Measurements from ENCODE around the gene LRRK1. TPM values are rescaled to one million over a fixed set of nuclear protein-coding genes. Genes with fewer than 3 reads are reported as not detected.

Gene LRRK1
- total RNA-seq, 4 donors from 2014 or later: 5.7 to 12.0 (median 10.0) TPM

GRCh38 chr15:100925480-100925879 is 6.3 kb downstream of the LRRK1 start:
- Histone ChIP-seq H3K4me3 (no peak overlapping the region), H3K27ac (no peak overlapping the region), H3K36me3 (peaks cover 0 to 50% (median 0%) of the 10 kb centered on the region in 3 donors), H3K9me3 (no peaks in the 10 kb centered on the region), H3K27me3 (no peaks in the 10 kb centered on the region), H3K4me1 (peaks cover 3 to 50% (median 17%) of the 10 kb centered on the region in 3 donors)
- TF ChIP-seq CTCF (IDR thresholded peaks at IDR 0.05) (no peak), POLR2A (IDR thresholded peaks at IDR 0.05) (no peak)
- intact Hi-C loops (cut with DNase I): no loop called here
- WGBS, 2 donors: 89 to 91% methylated on average over 8 of the region's 8 CpGs
- no peak for DNase-seq

GRCh38 chr15:100926258-100926657 is 7.1 kb downstream of the LRRK1 start:
- Histone ChIP-seq H3K36me3 (peaks cover 0 to 50% (median 0%) of the 10 kb centered on the region in 3 donors), H3K9me3 (no peaks in the 10 kb centered on the region), H3K27me3 (no peaks in the 10 kb centered on the region), H3K4me3 (no peak overlapping the region), H3K27ac (no peak overlapping the region), H3K4me1 (peaks cover 3 to 42% (median 16%) of the 10 kb centered on the region in 3 donors)
- WGBS, 2 donors: 91 to 92% methylated on average over 8 to 9 of the region's 11 CpGs
- TF ChIP-seq CTCF (IDR thresholded peaks at IDR 0.05): no peak
- TF ChIP-seq POLR2A (IDR thresholded peaks at IDR 0.05): no peak
- no peak for DNase-seq
- intact Hi-C loops (cut with DNase I): no loop called here

GRCh38 chr15:100926971-100927756 is 8.0 kb downstream of the LRRK1 start:
- no peak overlapping the region for H3K4me3 ChIP-seq
- H3K36me3 ChIP-seq: peaks cover 0 to 55% (median 0%) of the 10 kb centered on the region in 3 donors
- peaks cover 3 to 36% (median 16%) of the 10 kb centered on the region in 3 donors for H3K4me1 ChIP-seq
- DNase-seq: no peak
- H3K9me3 ChIP-seq: no peaks in the 10 kb centered on the region
- no peak overlapping the region for H3K27ac ChIP-seq
- TF ChIP-seq CTCF (IDR thresholded peaks at IDR 0.05): no peak
- no peaks in the 10 kb centered on the region for H3K27me3 ChIP-seq
- intact Hi-C loops (cut with DNase I): no loop called here
- WGBS, 2 donors: 88 to 92% methylated on average over 7 to 10 of the region's 11 CpGs

GRCh38 chr15:100928632-100929280 is 9.6 kb downstream of the LRRK1 start:
- H3K36me3 ChIP-seq: peaks cover 0 to 51% (median 0%) of the 10 kb centered on the region in 3 donors

More at GRCh38 chr15:100928632-100929280, 9.6 kb downstream of the LRRK1 start:
- 62 to 63% methylated on average over 8 to 13 of the region's 13 CpGs for WGBS, 2 donors
- TF ChIP-seq CTCF (IDR thresholded peaks at IDR 0.05) (no peak), POLR2A (IDR thresholded peaks at IDR 0.05) (no peak)
- peaks cover 3 to 25% (median 16%) of the 10 kb centered on the region in 3 donors for H3K4me1 ChIP-seq
- H3K27me3 ChIP-seq: no peaks in the 10 kb centered on the region
- intact Hi-C loops (cut with DNase I): no loop called here
- no peak overlapping the region for H3K4me3 ChIP-seq
- peak overlapping the region in 3 of 4 donors; percentile 18 to 55 (median 55) for H3K27ac ChIP-seq
- no peaks in the 10 kb centered on the region for H3K9me3 ChIP-seq
- DNase-seq: no peak

All from esophagus squamous epithelium (tissue), 5 donors.